ENCODE measurements around the gene STAT1. TPM values are rescaled to one million over a fixed set of nuclear protein-coding genes. Genes with fewer than 3 reads are reported as not detected.

Gene STAT1
- polyA plus RNA-seq, 1 donor (not counting 4 experiments of a cell fraction or from before 2014, with no cell fraction given) = 181 TPM

DNA sequence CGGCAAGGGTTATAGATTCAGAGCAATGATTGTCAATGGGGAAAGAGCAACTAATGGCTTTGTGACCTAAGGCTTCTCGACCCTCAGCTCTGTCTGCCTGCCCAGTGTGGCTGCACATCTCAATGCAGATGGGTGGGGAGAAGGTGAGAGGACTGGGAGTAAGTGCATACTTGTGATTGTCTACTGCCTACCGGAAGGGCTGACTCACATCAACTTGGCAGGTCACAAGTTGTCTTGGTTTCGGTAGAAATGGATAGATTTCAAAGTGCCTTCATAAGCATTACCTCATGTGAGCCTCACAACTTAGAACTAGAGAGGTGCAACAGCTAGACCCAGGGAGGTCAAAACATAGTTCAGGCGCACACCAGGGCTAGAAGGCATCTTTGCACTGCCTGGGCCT lies 29.4 kb downstream of the STAT1 start:
- Histone ChIP-seq H3K4me2 (ENCODE audit: control insufficient read depth, extremely low read depth, insufficient read depth, low read depth, low read length) (peak overlapping the region; percentile 20), H2AFZ (ENCODE audit: control insufficient read depth, low read length) (no peak overlapping the region), H3K9me3 (ENCODE audit: control insufficient read depth, low read depth, low read length) (no peaks in the 10 kb centered on the region), H3K27ac (ENCODE audit: control insufficient read depth, insufficient read depth, low read length) (peak overlapping the region; percentile 64), H3K9me1 (ENCODE audit: control insufficient read depth, extremely low read depth, insufficient read depth, low read length) (no peaks in the 10 kb centered on the region), H3K4me3 (ENCODE audit: control insufficient read depth in 2 of 3, extremely low read depth in 1 of 3, insufficient read depth in 2 of 3, low read depth in 1 of 3, low read length in 3 of 3) (no peak overlapping the region), H4K20me1 (ENCODE audit: control insufficient read depth, extremely low read depth, insufficient read depth, low read length) (no peaks in the 10 kb centered on the region), H3K4me1 (ENCODE audit: control insufficient read depth, extremely low read depth, insufficient read depth, low read length) (peaks cover 13% of the 10 kb centered on the region), H3K27me3 (ENCODE audit: control insufficient read depth, extremely low read depth, insufficient read depth, low read length) (no peaks in the 10 kb centered on the region), H3K9ac (ENCODE audit: control insufficient read depth, extremely low read depth, insufficient read depth, low read length) (peak overlapping the region; percentile 22), H3K36me3 (ENCODE audit: control insufficient read depth in 2 of 2, extremely low read depth in 1 of 2, insufficient read depth in 2 of 2, low read length in 2 of 2) (peaks cover 45 to 61% of the 10 kb centered on the region in 2 experiments), H3K79me2 (ENCODE audit: control insufficient read depth, insufficient read depth, low read length) (no peaks in the 10 kb centered on the region)
- TF ChIP-seq, protein P1, sequence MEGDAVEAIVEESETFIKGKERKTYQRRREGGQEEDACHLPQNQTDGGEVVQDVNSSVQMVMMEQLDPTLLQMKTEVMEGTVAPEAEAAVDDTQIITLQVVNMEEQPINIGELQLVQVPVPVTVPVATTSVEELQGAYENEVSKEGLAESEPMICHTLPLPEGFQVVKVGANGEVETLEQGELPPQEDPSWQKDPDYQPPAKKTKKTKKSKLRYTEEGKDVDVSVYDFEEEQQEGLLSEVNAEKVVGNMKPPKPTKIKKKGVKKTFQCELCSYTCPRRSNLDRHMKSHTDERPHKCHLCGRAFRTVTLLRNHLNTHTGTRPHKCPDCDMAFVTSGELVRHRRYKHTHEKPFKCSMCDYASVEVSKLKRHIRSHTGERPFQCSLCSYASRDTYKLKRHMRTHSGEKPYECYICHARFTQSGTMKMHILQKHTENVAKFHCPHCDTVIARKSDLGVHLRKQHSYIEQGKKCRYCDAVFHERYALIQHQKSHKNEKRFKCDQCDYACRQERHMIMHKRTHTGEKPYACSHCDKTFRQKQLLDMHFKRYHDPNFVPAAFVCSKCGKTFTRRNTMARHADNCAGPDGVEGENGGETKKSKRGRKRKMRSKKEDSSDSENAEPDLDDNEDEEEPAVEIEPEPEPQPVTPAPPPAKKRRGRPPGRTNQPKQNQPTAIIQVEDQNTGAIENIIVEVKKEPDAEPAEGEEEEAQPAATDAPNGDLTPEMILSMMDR (optimal IDR thresholded peaks at IDR 0.05 in 1 of 3, IDR thresholded peaks at IDR 0.05 in 1 of 3, conservative IDR thresholded peaks at IDR 0.05 in 1 of 3; ENCODE audit: extremely low read depth in 1 of 3, insufficient read depth in 2 of 3, low read length in 3 of 3) = no peak
- no peak for TF ChIP-seq EZH2 (IDR thresholded peaks at IDR 0.05; ENCODE audit: low read length)
- dilution Hi-C loops (cut with MboI; ENCODE audit: extremely low pct_ligation_motif_present, low sequenced_read_pairs) = no loop called here
- no peak for DNase-seq (ENCODE audit: low read depth, low spot score)
- peak; percentile 92 for FAIRE-seq

DNA sequence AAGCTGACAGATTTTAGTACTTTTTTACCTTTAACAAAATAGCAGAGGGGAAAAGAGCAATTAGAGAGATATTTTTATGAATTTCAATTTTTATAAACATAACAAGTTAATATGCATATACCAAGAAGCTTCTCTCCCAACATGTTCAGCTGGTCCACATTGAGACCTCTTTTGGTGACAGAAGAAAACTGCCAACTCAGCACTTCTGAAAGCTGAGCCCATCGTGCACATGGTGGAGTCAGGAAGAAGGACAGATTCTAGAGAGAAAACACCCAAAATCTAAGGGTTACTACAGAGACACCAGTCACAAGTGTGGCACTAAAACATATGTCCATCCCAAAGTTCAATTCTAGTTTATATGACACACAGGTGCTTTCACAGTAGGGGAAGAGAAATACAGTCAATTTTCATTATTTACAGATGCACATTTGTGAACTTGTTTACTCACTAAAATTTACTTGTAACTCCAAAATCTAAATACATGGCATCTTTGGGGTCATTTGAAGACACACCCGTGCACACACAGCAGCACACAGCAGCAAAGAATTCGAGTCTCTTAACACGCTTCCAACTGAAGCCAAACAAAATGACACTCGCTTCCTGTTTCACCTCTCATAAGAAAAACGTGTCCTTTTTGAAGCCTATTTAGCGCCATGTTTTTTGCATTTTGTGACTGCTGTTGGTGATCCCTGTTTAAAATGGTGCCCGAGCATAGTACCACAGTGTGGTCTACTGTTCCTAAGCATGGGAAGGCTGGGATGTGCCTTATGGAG lies 31.5 kb downstream of the STAT1 start:
- H3K36me3 ChIP-seq (ENCODE audit: control insufficient read depth in 2 of 2, extremely low read depth in 1 of 2, insufficient read depth in 2 of 2, low read length in 2 of 2) = peaks cover 47 to 63% of the 10 kb centered on the region in 2 experiments
- FAIRE-seq (no peak), DNase-seq (ENCODE audit: low read depth, low spot score) (no peak)
- no peak overlapping the region for H3K9ac ChIP-seq (ENCODE audit: control insufficient read depth, extremely low read depth, insufficient read depth, low read length)
- no peak overlapping the region for H3K4me2 ChIP-seq (ENCODE audit: control insufficient read depth, extremely low read depth, insufficient read depth, low read depth, low read length)
- H3K9me1 ChIP-seq (ENCODE audit: control insufficient read depth, extremely low read depth, insufficient read depth, low read length) = no peaks in the 10 kb centered on the region
- no peak overlapping the region for H2AFZ ChIP-seq (ENCODE audit: control insufficient read depth, low read length)
- no peak overlapping the region for H3K4me3 ChIP-seq (ENCODE audit: control insufficient read depth in 2 of 3, extremely low read depth in 1 of 3, insufficient read depth in 2 of 3, low read depth in 1 of 3, low read length in 3 of 3)
- H4K20me1 ChIP-seq (ENCODE audit: control insufficient read depth, extremely low read depth, insufficient read depth, low read length) = no peaks in the 10 kb centered on the region
- H3K79me2 ChIP-seq (ENCODE audit: control insufficient read depth, insufficient read depth, low read length) = no peaks in the 10 kb centered on the region
- no peak overlapping the region for H3K27ac ChIP-seq (ENCODE audit: control insufficient read depth, insufficient read depth, low read length)
- H3K27me3 ChIP-seq (ENCODE audit: control insufficient read depth, extremely low read depth, insufficient read depth, low read length) = no peaks in the 10 kb centered on the region
- dilution Hi-C loops (cut with MboI; ENCODE audit: extremely low pct_ligation_motif_present, low sequenced_read_pairs) = no loop called here
- TF ChIP-seq, protein P1 (optimal IDR thresholded peaks at IDR 0.05 in 1 of 3, IDR thresholded peaks at IDR 0.05 in 1 of 3, conservative IDR thresholded peaks at IDR 0.05 in 1 of 3; ENCODE audit: extremely low read depth in 1 of 3, insufficient read depth in 2 of 3, low read length in 3 of 3) = no peak
- TF ChIP-seq EZH2 (IDR thresholded peaks at IDR 0.05; ENCODE audit: low read length) = no peak
- peaks cover 25% of the 10 kb centered on the region for H3K4me1 ChIP-seq (ENCODE audit: control insufficient read depth, extremely low read depth, insufficient read depth, low read length)
- H3K9me3 ChIP-seq (ENCODE audit: control insufficient read depth, low read depth, low read length) = no peaks in the 10 kb centered on the region

Measured in keratinocyte (primary cell).